ENCODE results near the gene TBC1D8. TPM values are rescaled to one million over a fixed set of nuclear protein-coding genes. Genes with fewer than 3 reads are reported as not detected.
A peak's percentile ranks its signal among the peaks of the same experiment; 100 is the strongest.

TBC1D8 gene
- total RNA-seq, 3 donors from 2014 or later (not counting 1 experiment from before 2014, with no cell fraction given) = 2.2 to 8.7 (median 5.1) TPM

DNA sequence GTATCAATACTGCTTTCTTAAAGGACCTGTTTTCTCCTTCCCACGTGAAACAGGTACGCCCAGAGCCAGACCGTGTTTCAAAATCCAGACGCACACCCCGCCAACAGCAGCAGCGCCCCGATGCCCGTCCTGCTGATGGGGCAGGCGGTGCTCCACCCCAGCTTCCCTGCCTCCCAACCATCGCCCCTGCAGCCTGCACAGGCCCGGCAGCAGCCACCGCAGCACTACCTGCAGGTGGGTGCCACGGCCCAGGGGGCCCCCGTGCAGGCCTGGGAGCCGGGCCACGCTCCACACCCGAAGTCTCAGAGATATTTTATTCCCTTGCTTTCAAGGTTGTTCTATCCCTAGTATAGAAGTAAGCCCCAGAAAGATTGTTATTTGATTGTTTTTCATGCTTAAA is 157.9 kb downstream of the TBC1D8 start:
- no peak for DNase-seq
- no peak overlapping the region for H3K27ac Mint-ChIP-seq
- Histone ChIP-seq H3K4me3 (ENCODE audit: low read length) (no peak overlapping the region), H3K27me3 (ENCODE audit: control insufficient read depth, insufficient read depth, low read length) (no peaks in the 10 kb centered on the region), H3K9me3 (ENCODE audit: control insufficient read depth, insufficient read depth, low read length) (no peaks in the 10 kb centered on the region), H3K27ac (ENCODE audit: low read length) (no peak overlapping the region), H3K4me1 (ENCODE audit: control insufficient read depth, insufficient read depth, low read length) (no peaks in the 10 kb centered on the region), H3K36me3 (ENCODE audit: control insufficient read depth, insufficient read depth, low read length) (no peaks in the 10 kb centered on the region)
- peaks cover 0 to 5% of the 10 kb centered on the region in 2 donors for H3K27me3 Mint-ChIP-seq (ENCODE audit: low read depth in 2 of 2)
- no peak for ATAC-seq
- WGBS (ENCODE audit: insufficient coverage) = 95% methylated on average over 17 of the region's 17 CpGs
- no peak overlapping the region for H3K4me3 Mint-ChIP-seq
- no peak for TF ChIP-seq CTCF (IDR thresholded peaks at IDR 0.05)
- H3K4me1 Mint-ChIP-seq = peaks cover 0 to 4% of the 10 kb centered on the region in 2 donors
- no peaks in the 10 kb centered on the region for H3K36me3 Mint-ChIP-seq
- H3K9me3 Mint-ChIP-seq = no peaks in the 10 kb centered on the region
- intact Hi-C loops (cut with micrococcal nuclease) = no loop called here

DNA sequence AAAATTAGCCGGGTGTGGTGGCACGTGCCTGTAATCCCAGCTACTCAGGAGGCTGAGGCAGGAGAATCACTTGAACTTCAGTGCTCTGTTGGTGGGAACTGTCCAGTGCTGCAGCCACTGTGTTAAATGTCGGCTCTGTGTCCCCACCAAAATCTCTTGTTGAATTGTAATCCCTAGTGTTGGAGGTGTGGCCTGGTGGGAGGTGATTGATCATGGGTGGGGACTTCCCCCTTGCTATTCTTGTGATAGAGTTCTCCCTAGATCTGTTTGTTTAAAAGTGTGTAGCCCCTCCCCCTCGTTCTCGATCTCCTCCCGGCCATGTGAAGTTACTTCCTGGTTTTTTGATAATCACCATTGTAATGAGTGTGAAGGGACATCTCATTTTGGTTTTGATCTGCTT is 158.9 kb downstream of the TBC1D8 start:
- Mint-ChIP-seq H3K4me1 (peaks cover 0 to 4% of the 10 kb centered on the region in 2 donors), H3K4me3 (no peak overlapping the region), H3K36me3 (no peaks in the 10 kb centered on the region), H3K9me3 (no peaks in the 10 kb centered on the region), H3K27me3 (ENCODE audit: low read depth in 2 of 2) (peaks cover 0 to 5% of the 10 kb centered on the region in 2 donors), H3K27ac (peak overlapping the region in 1 of 2 donors; percentile 52)
- Histone ChIP-seq H3K27me3 (ENCODE audit: control insufficient read depth, insufficient read depth, low read length) (no peaks in the 10 kb centered on the region), H3K27ac (ENCODE audit: low read length) (no peak overlapping the region), H3K4me1 (ENCODE audit: control insufficient read depth, insufficient read depth, low read length) (no peaks in the 10 kb centered on the region), H3K4me3 (ENCODE audit: low read length) (no peak overlapping the region), H3K36me3 (ENCODE audit: control insufficient read depth, insufficient read depth, low read length) (no peaks in the 10 kb centered on the region), H3K9me3 (ENCODE audit: control insufficient read depth, insufficient read depth, low read length) (no peaks in the 10 kb centered on the region)
- ATAC-seq = no peak
- intact Hi-C loops (cut with micrococcal nuclease) = no loop called here
- WGBS (ENCODE audit: insufficient coverage) = 74% methylated on average over 5 of the region's 6 CpGs
- no peak for DNase-seq
- TF ChIP-seq CTCF (IDR thresholded peaks at IDR 0.05) = no peak

DNA sequence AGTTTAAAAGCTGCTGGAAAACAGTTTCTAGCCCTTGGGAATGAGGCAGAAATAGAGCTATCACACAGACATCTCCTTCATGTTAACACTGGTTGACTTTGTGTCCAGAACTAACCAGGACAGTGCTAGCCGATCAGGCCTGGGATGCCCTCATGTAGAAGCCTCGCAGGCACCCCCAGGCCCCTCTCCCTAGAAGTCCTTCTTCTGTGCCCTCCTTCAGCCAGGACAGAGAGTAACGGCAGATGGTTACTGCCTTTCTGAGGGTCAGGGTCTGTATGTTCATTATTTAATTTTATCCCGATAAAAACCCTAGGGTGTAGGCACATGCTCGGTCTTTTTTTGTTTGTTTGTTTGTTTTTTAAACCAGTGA is 159.8 kb downstream of the TBC1D8 start:
- Mint-ChIP-seq H3K9me3 (no peaks in the 10 kb centered on the region), H3K36me3 (no peaks in the 10 kb centered on the region), H3K27ac (no peak overlapping the region), H3K4me1 (peaks cover 0 to 4% of the 10 kb centered on the region in 2 donors), H3K27me3 (ENCODE audit: low read depth in 2 of 2) (peaks cover 0 to 5% of the 10 kb centered on the region in 2 donors), H3K4me3 (no peak overlapping the region)
- Histone ChIP-seq H3K9me3 (ENCODE audit: control insufficient read depth, insufficient read depth, low read length) (no peaks in the 10 kb centered on the region), H3K27ac (ENCODE audit: low read length) (no peak overlapping the region), H3K27me3 (ENCODE audit: control insufficient read depth, insufficient read depth, low read length) (no peaks in the 10 kb centered on the region), H3K4me1 (ENCODE audit: control insufficient read depth, insufficient read depth, low read length) (no peaks in the 10 kb centered on the region), H3K4me3 (ENCODE audit: low read length) (no peak overlapping the region), H3K36me3 (ENCODE audit: control insufficient read depth, insufficient read depth, low read length) (no peaks in the 10 kb centered on the region)
- intact Hi-C loops (cut with micrococcal nuclease) = no loop called here
- DNase-seq = no peak
- WGBS (ENCODE audit: insufficient coverage) = 98% methylated on average over 5 of the region's 5 CpGs
- TF ChIP-seq CTCF (IDR thresholded peaks at IDR 0.05) = no peak
- ATAC-seq = no peak

DNA sequence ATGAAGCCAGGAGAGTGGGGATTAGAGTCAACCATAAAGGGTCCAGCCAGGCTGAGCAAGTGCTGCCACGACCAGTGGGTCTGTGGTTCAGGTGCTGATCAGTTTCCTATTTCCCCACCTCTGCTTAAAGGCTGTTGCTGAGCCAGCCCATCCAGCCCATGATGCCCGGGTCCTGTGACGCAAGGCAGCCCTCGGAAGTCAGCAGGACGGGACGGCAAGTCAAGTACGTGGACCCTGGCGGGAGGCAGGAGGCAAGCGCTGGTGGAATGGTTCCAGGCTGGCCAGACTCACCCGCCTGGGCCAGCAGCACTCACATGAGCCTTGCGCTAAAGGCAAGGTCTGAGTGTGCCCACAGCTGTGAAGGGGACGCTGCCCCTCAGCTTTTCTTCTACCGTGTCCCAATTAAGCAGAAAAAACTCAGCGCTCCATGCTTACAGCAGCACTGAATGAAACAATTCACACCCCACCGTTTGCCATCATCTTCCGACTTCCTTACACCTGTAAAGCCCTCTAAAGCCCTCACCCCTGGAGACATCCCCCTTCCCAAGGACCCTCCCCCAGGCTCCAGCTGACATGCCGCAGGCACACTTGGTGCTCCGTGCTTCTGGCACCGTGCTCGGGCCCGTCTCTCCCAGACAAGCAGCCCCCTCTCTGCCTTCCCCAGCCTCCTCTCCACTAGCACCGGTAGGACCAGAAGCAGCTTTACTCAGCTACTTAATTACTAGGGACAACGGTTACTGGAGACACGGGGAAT is 160.4 kb downstream of the TBC1D8 start:
- ATAC-seq = no peak
- Mint-ChIP-seq H3K4me3 (no peak overlapping the region), H3K4me1 (peaks cover 0 to 4% of the 10 kb centered on the region in 2 donors), H3K9me3 (no peaks in the 10 kb centered on the region), H3K27me3 (ENCODE audit: low read depth in 2 of 2) (peaks cover 0 to 5% of the 10 kb centered on the region in 2 donors), H3K27ac (no peak overlapping the region), H3K36me3 (no peaks in the 10 kb centered on the region)
- Histone ChIP-seq H3K36me3 (ENCODE audit: control insufficient read depth, insufficient read depth, low read length) (no peaks in the 10 kb centered on the region), H3K4me3 (ENCODE audit: low read length) (no peak overlapping the region), H3K27me3 (ENCODE audit: control insufficient read depth, insufficient read depth, low read length) (no peaks in the 10 kb centered on the region), H3K4me1 (ENCODE audit: control insufficient read depth, insufficient read depth, low read length) (no peaks in the 10 kb centered on the region), H3K27ac (ENCODE audit: low read length) (no peak overlapping the region), H3K9me3 (ENCODE audit: control insufficient read depth, insufficient read depth, low read length) (no peaks in the 10 kb centered on the region)
- no peak for DNase-seq
- WGBS (ENCODE audit: insufficient coverage) = 93% methylated on average over 24 of the region's 24 CpGs
- intact Hi-C loops (cut with micrococcal nuclease) = no loop called here
- TF ChIP-seq CTCF (IDR thresholded peaks at IDR 0.05) = no peak
